A549 (cell line): ENCODE data around the gene LRRC4C. TPM values are rescaled to one million over a fixed set of nuclear protein-coding genes. Genes with fewer than 3 reads are reported as not detected.
"Not testable (repeated sequence)": the region's sequence is repeated elsewhere in the genome, so short reads cannot be mapped to it uniquely, and the experiment has no call there.

Experiments
- ATAC-seq, 2 experiments: fragments of 200-7000 bp in 1 of 2; fragments of >200 bp in 1 of 2; cut with Nextera tagmentation in 1 of 2; cut with Tn5 transposase in 1 of 2; 3 replicates each; pipeline versions ENCODE4 v1.8.0 to v1.9.1; 2018 to 2020; ENCODE audit warnings: mild to moderate bottlenecking in 1 of 2, moderate library complexity in 1 of 2
- CTCF ChIA-PET: fragments of 300-600 bp; sonication (Branson Sonifier 250); formaldehyde crosslinking; extraction: SDS; loops from one replicate; lab custom pipeline; 2021; ENCODE audit warnings: antibody characterized with exemption, inconsistent platforms; lab: Yijun Ruan, JAX
- POLR2A ChIA-PET: fragments of 350-600 bp; formaldehyde crosslinking; extraction: SDS; loops from one replicate; lab custom pipeline; 2021; ENCODE audit warnings: antibody characterized with exemption, inconsistent platforms; lab: Yijun Ruan, JAX
- DNase-seq, 2 experiments: peaks; one replicate each; pipeline versions ENCODE4 v3.0.0 to v3.0.0-alpha.2; 2011 to 2016; ENCODE audit warnings: low read depth in 1 of 2, low spot score in 1 of 2
- FAIRE-seq: peaks from 2 replicates; lab custom pipeline; 2011; peaks lifted over from hg19 to GRCh38; lab: Jason Lieb, UNC
- H3K27ac ChIP-seq, 2 experiments: fragments of >200 bp; sonication (Bioruptor Twin); formaldehyde crosslinking; 3 replicates each; pipeline ENCODE4 v1.5.1; 2016 to 2017
- H3K4me1 ChIP-seq: fragments of >200 bp; sonication (Bioruptor Twin); formaldehyde crosslinking; 3 replicates; pipeline ENCODE4 v1.6.1; 2016
- H3K4me2 ChIP-seq: fragments of >200 bp; sonication (Bioruptor Twin); formaldehyde crosslinking; 3 replicates; pipeline ENCODE4 v1.6.1; 2016
- H3K4me3 ChIP-seq: fragments of >200 bp; sonication (Bioruptor Twin); formaldehyde crosslinking; 3 replicates; pipeline ENCODE4 v1.5.1; 2016
- H3K9me3 ChIP-seq: fragments of >200 bp; sonication (Bioruptor Twin); formaldehyde crosslinking; 3 replicates; pipeline ENCODE4 v1.6.1; 2016
- ATOH8 ChIP-seq: fragments of 250-450 bp; sonication (Bioruptor Pico); IDR thresholded peaks from 2 replicates; pipeline ENCODE4 v1.5.0; 2020; ENCODE audit warnings: low read depth, mild to moderate bottlenecking, moderate library complexity
- BHLHE40 ChIP-seq: IDR thresholded peaks from 2 replicates; pipeline ENCODE4 v1.6.1; 2012; ENCODE audit warnings: low read depth, low read length, inconsistent platforms
- CEBPB ChIP-seq, 2 experiments: fragments of >200 bp in 1 of 2; sonication (Bioruptor Twin) in 1 of 2; formaldehyde crosslinking in 1 of 2; IDR thresholded peaks; 2 replicates each; pipeline ENCODE4 v1.6.1; 2012 to 2016
- CHD2 ChIP-seq: fragments of 150-350 bp; IDR thresholded peaks from 2 replicates; pipeline ENCODE4 v1.6.1; 2014; ENCODE audit warnings: low read length; ENCODE audit not compliant: partially characterized antibody
- FOSL2 ChIP-seq, 2 experiments: fragments of 450-650 bp in 1 of 2; fragments of >200 bp in 1 of 2; sonication (Bioruptor Twin) in 1 of 2; formaldehyde crosslinking; IDR thresholded peaks; 2 replicates each; pipeline versions ENCODE4 v1.5.0 to v1.6.1; 2016 to 2020; ENCODE audit warnings: mild to moderate bottlenecking in 1 of 2, moderate library complexity in 1 of 2
- HEYL ChIP-seq: fragments of 250-450 bp; sonication (Bioruptor Pico); IDR thresholded peaks from 2 replicates; pipeline ENCODE4 v1.8.0; 2021; ENCODE audit warnings: mild to moderate bottlenecking, moderate library complexity
- JUN ChIP-seq, 2 experiments: fragments of >200 bp; sonication (Bioruptor Twin); formaldehyde crosslinking; IDR thresholded peaks; 2 replicates in 1 of 2; 3 replicates in 1 of 2; pipeline ENCODE4 v1.6.1; 2016 to 2017
- KDM5A ChIP-seq: fragments of 200-600 bp; sonication (generic); IDR thresholded peaks from 2 replicates; pipeline ENCODE4 v1.6.1; 2016; ENCODE audit warnings: antibody characterized with exemption, mild to moderate bottlenecking
- PHF8 ChIP-seq: fragments of 200-600 bp; sonication (generic); IDR thresholded peaks from 2 replicates; pipeline ENCODE4 v1.6.1; 2016; ENCODE audit warnings: low read depth, mild to moderate bottlenecking, antibody characterized with exemption, moderate library complexity, borderline replicate concordance
- RARB ChIP-seq: fragments of 250-450 bp; sonication (Bioruptor Pico); IDR thresholded peaks from 2 replicates; pipeline ENCODE4 v1.8.0; 2021; ENCODE audit warnings: mild to moderate bottlenecking, moderate library complexity
- REST ChIP-seq: fragments of 200-600 bp; sonication (generic); IDR thresholded peaks from 2 replicates; pipeline ENCODE4 v1.6.1; 2016; ENCODE audit warnings: antibody characterized with exemption, mild to moderate bottlenecking, moderate library complexity
- SREBF2 ChIP-seq: fragments of 450-650 bp; IDR thresholded peaks from 2 replicates; pipeline ENCODE4 v1.6.1; 2014; ENCODE audit warnings: mild to moderate bottlenecking, moderate library complexity
- TFCP2L1 ChIP-seq: fragments of 250-450 bp; sonication (Bioruptor Pico); IDR thresholded peaks from 2 replicates; pipeline ENCODE4 v1.5.0; 2021; ENCODE audit warnings: mild to moderate bottlenecking
- ZFP36 ChIP-seq: fragments of 450-650 bp; IDR thresholded peaks from 2 replicates; pipeline ENCODE4 v1.6.1; 2014; ENCODE audit warnings: borderline replicate concordance; ENCODE audit not compliant: partially characterized antibody
- WGBS: methylation state at CpG from one replicate; pipeline ENCODE4 v1.1.6; 2017; ENCODE audit errors: missing lambda C conversion rate; 5-methylcytosine and 5-hydroxymethylcytosine counted together
- polyA plus RNA-seq, 4 experiments: library from polyadenylated mRNA; depleted of rRNA in 3 of 4; stranded (reverse); fragments of >200 nt; fragmentation: RNase III in 1 of 4; extraction: RNeasy Plus Mini Kit Qiagen cat#74134 plus additional on column Dnase treatment in 1 of 4; gene quantifications; 2 replicates in 3 of 4; 3 replicates in 1 of 4; pipeline ENCODE4 v1.2.3, GENCODE V29; 2011 to 2017

The LRRC4C gene
- polyA plus RNA-seq, 2 of the 4 experiments (the other 2 are of a cell fraction), result not detected

- no peak for ATAC-seq
- POLR2A ChIA-PET, result no interaction called here
- Histone ChIP-seq H3K4me2 (no peak overlapping the region), H3K4me3 (no peak overlapping the region)
- FAIRE-seq, result no peak
- no peak for TF ChIP-seq TFCP2L1 (CRISPR knock-in tag)
- TF ChIP-seq KDM5A, result no peak
- no peak for TF ChIP-seq HEYL (CRISPR knock-in tag)
- no peak for TF ChIP-seq PHF8
- TF ChIP-seq, all 56 proteins: peak for 0
- H3K4me1 ChIP-seq, result no peaks in the 10 kb centered on the region
- no peaks in the 10 kb centered on the region for H3K9me3 ChIP-seq
- no peak for DNase-seq
- CTCF ChIA-PET, result no interaction called here
- H3K27ac ChIP-seq, result no peak overlapping the region
Measured at GRCh38 chr11:40921246-40921645, 538.2 kb downstream of the LRRC4C start.

GRCh38 chr11:40910774-40911173 is 548.7 kb downstream of the LRRC4C start:
- H3K4me3 ChIP-seq, CTCF ChIA-PET, POLR2A ChIA-PET, H3K4me1 ChIP-seq, H3K27ac ChIP-seq, FAIRE-seq, H3K9me3 ChIP-seq, ATAC-seq, H3K4me2 ChIP-seq, DNase-seq: not testable (repeated sequence)
- WGBS, result 0% methylated on average over 4 of the region's 6 CpGs

- POLR2A ChIA-PET, result no interaction called here
- WGBS, result 3% methylated on average over 2 of the region's 2 CpGs
- CTCF ChIA-PET, result no interaction called here
- Histone ChIP-seq H3K4me3 (no peak overlapping the region), H3K4me2 (no peak overlapping the region), H3K4me1 (no peaks in the 10 kb centered on the region), H3K9me3 (0 out of 3 replicates have a peak, but pooled peaks cover 4% of the 10 kb centered on the region), H3K27ac (no peak overlapping the region)
- ATAC-seq (no peak), DNase-seq (no peak), FAIRE-seq (no peak)
- TF ChIP-seq CHD2 (no peak), ATOH8 (no peak)
Measured at GRCh38 chr11:40894501-40894900, 565.0 kb downstream of the LRRC4C start.

GRCh38 chr11:40885250-40885954 is 574.0 kb downstream of the LRRC4C start:
- TF ChIP-seq JUN (IDR thresholded peaks at IDR 0.05) (no peak), RARB (no peak), REST (no peak), CEBPB (IDR thresholded peaks at IDR 0.05) (no peak), SREBF2 (no peak), ZFP36 (no peak), HEYL (CRISPR knock-in tag) (no peak), BHLHE40 (no peak), FOSL2 (IDR thresholded peaks at IDR 0.05) (no peak), FOSL2 (CRISPR knock-in tag; IDR thresholded peaks at IDR 0.05) (no peak)
- 2% methylated on average over 2 of the region's 2 CpGs for WGBS
- FAIRE-seq, result no peak
- DNase-seq, result no peak
- Histone ChIP-seq H3K9me3 (no peaks in the 10 kb centered on the region), H3K4me3 (no peak overlapping the region), H3K4me2 (no peak overlapping the region), H3K4me1 (no peaks in the 10 kb centered on the region), H3K27ac (no peak overlapping the region)
- CTCF ChIA-PET, result no interaction called here
- POLR2A ChIA-PET, result no interaction called here
- no peak for ATAC-seq
